Endothelial cell (in vitro differentiated cells): ENCODE measurements around the gene PRKRA. TPM values are rescaled to one million over a fixed set of nuclear protein-coding genes. Genes with fewer than 3 reads are reported as not detected.

Experiments
- DNase-seq: peaks from one replicate; pipeline ENCODE4 v3.0.0; 2021; ENCODE audit warnings: low spot score
- H3K27ac Mint-ChIP-seq: one replicate; pipeline ENCODE4 v1.8.0; 2021; ENCODE audit warnings: mixed read lengths, inconsistent platforms; ENCODE audit not compliant: unreplicated experiment
- H3K27me3 Mint-ChIP-seq: one replicate; pipeline ENCODE4 v1.8.0; 2021; ENCODE audit warnings: mild to moderate bottlenecking, moderate library complexity, mixed read lengths, inconsistent platforms; ENCODE audit not compliant: unreplicated experiment
- H3K36me3 Mint-ChIP-seq: one replicate; pipeline ENCODE4 v1.8.0; 2021; ENCODE audit warnings: mild to moderate bottlenecking, low read depth, mixed read lengths, inconsistent platforms; ENCODE audit not compliant: unreplicated experiment
- H3K4me1 Mint-ChIP-seq: one replicate; pipeline ENCODE4 v1.8.0; 2021; ENCODE audit warnings: mild to moderate bottlenecking, mixed read lengths, inconsistent platforms; ENCODE audit not compliant: unreplicated experiment
- H3K4me3 Mint-ChIP-seq: one replicate; pipeline ENCODE4 v1.8.0; 2021; ENCODE audit warnings: mild to moderate bottlenecking, mixed read lengths, inconsistent platforms; ENCODE audit not compliant: unreplicated experiment
- H3K9me3 Mint-ChIP-seq: one replicate; pipeline ENCODE4 v1.8.0; 2021; ENCODE audit warnings: mixed read lengths, inconsistent platforms; ENCODE audit not compliant: unreplicated experiment
- CTCF ChIP-seq: fragments of 200-600 bp; sonication (generic); IDR thresholded peaks from one replicate; pipeline ENCODE4 v1.5.0; 2021; ENCODE audit warnings: antibody characterized with exemption; ENCODE audit not compliant: unreplicated experiment
- total RNA-seq: library from RNA; stranded (reverse); fragmentation: NEBNext Ultra II Directional; extraction: Animal tissue kit (Norgen Biotek cat#: 25700); gene quantifications from one replicate; pipeline ENCODE4 v1.2.1, GENCODE V29; 2021; ENCODE audit not compliant: unreplicated experiment

Gene PRKRA
- total RNA-seq, 1 donor from 2014 or later = 33.1 TPM

- Mint-ChIP-seq H3K27me3 (peaks cover 4% of the 10 kb centered on the region), H3K4me1 (peaks cover 23% of the 10 kb centered on the region), H3K27ac (no peak overlapping the region), H3K4me3 (no peak overlapping the region), H3K36me3 (no peaks in the 10 kb centered on the region), H3K9me3 (no peaks in the 10 kb centered on the region)
- no peak for TF ChIP-seq CTCF
- no peak for DNase-seq
Observed at GRCh38 chr2:178388287-178388686, 62.7 kb downstream of the PRKRA start.

GRCh38 chr2:178386986-178387597, 63.9 kb downstream of the PRKRA start:
- TF ChIP-seq CTCF = no peak

GRCh38 chr2:178385595-178386148, 65.3 kb downstream of the PRKRA start:
- TF ChIP-seq CTCF = no peak
- H3K4me1 Mint-ChIP-seq = peaks cover 23% of the 10 kb centered on the region
- no peaks in the 10 kb centered on the region for H3K9me3 Mint-ChIP-seq
- no peaks in the 10 kb centered on the region for H3K36me3 Mint-ChIP-seq
- H3K4me3 Mint-ChIP-seq = no peak overlapping the region
- no peak for DNase-seq
- no peak overlapping the region for H3K27ac Mint-ChIP-seq
- H3K27me3 Mint-ChIP-seq = peaks cover 4% of the 10 kb centered on the region

More at GRCh38 chr2:178386986-178387597, 63.9 kb downstream of the PRKRA start:
- H3K4me3 Mint-ChIP-seq = no peak overlapping the region
- H3K36me3 Mint-ChIP-seq = no peaks in the 10 kb centered on the region
- no peak for DNase-seq
- peaks cover 23% of the 10 kb centered on the region for H3K4me1 Mint-ChIP-seq
- H3K27me3 Mint-ChIP-seq = peaks cover 4% of the 10 kb centered on the region
- H3K27ac Mint-ChIP-seq = no peak overlapping the region
- H3K9me3 Mint-ChIP-seq = no peaks in the 10 kb centered on the region

- DNase-seq = no peak
- no peaks in the 10 kb centered on the region for H3K36me3 Mint-ChIP-seq
- H3K4me3 Mint-ChIP-seq = no peak overlapping the region
- TF ChIP-seq CTCF = no peak
- H3K27me3 Mint-ChIP-seq = no peaks in the 10 kb centered on the region
- peaks cover 23% of the 10 kb centered on the region for H3K4me1 Mint-ChIP-seq
- H3K9me3 Mint-ChIP-seq = no peaks in the 10 kb centered on the region
- no peak overlapping the region for H3K27ac Mint-ChIP-seq
Observed at GRCh38 chr2:178383718-178384117, 67.3 kb downstream of the PRKRA start.

Other genes with a start within 250 kb of the PRKRA start
- gene PJVK, start 203 bp upstream of the PRKRA start, total RNA-seq = 3.7 TPM
- 15.5 TPM for gene FKBP7, start 27.4 kb upstream of the PRKRA start, total RNA-seq
- 20.4 TPM for gene PLEKHA3, start 29.3 kb upstream of the PRKRA start, total RNA-seq